Esophagus squamous epithelium (tissue), 4 donors: ENCODE data around the gene PPP3CA.

Experiments
- POLR2A ChIP-seq, 4 donors: fragments of 450-650 bp; IDR thresholded peaks; one replicate each; pipeline ENCODE4 v1.6.1; 2017; ENCODE audit warnings: antibody characterized with exemption in 4 of 4, mild to moderate bottlenecking in 4 of 4, moderate library complexity in 3 of 4
- TF ChIP-seq, protein P1 (sequence below), 6 experiments: fragments of 450-650 bp in 4 of 6; fragments of 200-600 bp in 2 of 6; sonication (generic) in 2 of 6; IDR thresholded peaks; one replicate each; pipeline ENCODE4 v1.5.1; 2016 to 2019; ENCODE audit warnings: antibody characterized with exemption in 6 of 6, mild to moderate bottlenecking in 4 of 6, moderate library complexity in 4 of 6

DNA sequence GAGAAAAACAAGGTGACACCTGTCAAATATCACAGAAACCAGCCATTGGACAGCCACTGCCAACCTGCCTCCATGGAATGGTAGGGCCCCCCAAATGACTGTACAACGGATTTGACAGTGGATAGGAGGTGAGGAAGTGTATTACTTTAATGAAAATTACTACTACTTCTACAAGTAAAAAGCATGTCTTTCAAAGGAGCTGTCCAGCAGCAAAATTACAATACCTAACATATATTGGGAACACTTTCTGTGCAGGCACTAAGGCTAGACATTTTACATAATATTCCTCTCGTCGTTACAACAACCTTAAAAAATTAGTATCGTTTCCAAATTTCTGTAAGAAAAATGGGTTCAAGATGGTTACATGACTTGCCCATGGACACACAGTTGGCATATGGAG, 14.9 kb downstream of the PPP3CA start:
- TF ChIP-seq, protein P1, sequence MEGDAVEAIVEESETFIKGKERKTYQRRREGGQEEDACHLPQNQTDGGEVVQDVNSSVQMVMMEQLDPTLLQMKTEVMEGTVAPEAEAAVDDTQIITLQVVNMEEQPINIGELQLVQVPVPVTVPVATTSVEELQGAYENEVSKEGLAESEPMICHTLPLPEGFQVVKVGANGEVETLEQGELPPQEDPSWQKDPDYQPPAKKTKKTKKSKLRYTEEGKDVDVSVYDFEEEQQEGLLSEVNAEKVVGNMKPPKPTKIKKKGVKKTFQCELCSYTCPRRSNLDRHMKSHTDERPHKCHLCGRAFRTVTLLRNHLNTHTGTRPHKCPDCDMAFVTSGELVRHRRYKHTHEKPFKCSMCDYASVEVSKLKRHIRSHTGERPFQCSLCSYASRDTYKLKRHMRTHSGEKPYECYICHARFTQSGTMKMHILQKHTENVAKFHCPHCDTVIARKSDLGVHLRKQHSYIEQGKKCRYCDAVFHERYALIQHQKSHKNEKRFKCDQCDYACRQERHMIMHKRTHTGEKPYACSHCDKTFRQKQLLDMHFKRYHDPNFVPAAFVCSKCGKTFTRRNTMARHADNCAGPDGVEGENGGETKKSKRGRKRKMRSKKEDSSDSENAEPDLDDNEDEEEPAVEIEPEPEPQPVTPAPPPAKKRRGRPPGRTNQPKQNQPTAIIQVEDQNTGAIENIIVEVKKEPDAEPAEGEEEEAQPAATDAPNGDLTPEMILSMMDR (IDR thresholded peaks at IDR 0.05), result no peak
- no peak for TF ChIP-seq POLR2A (IDR thresholded peaks at IDR 0.05)
